ENCODE results near the gene COLEC11. TPM values are rescaled to one million over a fixed set of nuclear protein-coding genes. Genes with fewer than 3 reads are reported as not detected.

The COLEC11 gene
- polyA plus RNA-seq, 3 donors, result 1.5 to 3.0 (median 1.7) TPM

GRCh38 chr2:3643371-3644245, 48.7 kb downstream of the COLEC11 start:
- DNase-seq (ENCODE audit: extremely low read depth in 1 of 11, low read depth in 9 of 11, low spot score in 4 of 11), result no peak

- no peak for DNase-seq (ENCODE audit: extremely low read depth in 1 of 11, low read depth in 9 of 11, low spot score in 4 of 11)
These were observed 49.3 kb downstream of the COLEC11 start for GRCh38 chr2:3644246-3644525.

- no peak for DNase-seq (ENCODE audit: extremely low read depth in 1 of 11, low read depth in 9 of 11, low spot score in 4 of 11)
These were observed 50.1 kb downstream of the COLEC11 start for GRCh38 chr2:3644891-3645605.

- no peak for DNase-seq (ENCODE audit: extremely low read depth in 1 of 11, low read depth in 9 of 11, low spot score in 4 of 11)
These were observed 51.0 kb downstream of the COLEC11 start for GRCh38 chr2:3645745-3646389.

GRCh38 chr2:3646446-3646845, 51.5 kb downstream of the COLEC11 start:
- DNase-seq (ENCODE audit: extremely low read depth in 1 of 11, low read depth in 9 of 11, low spot score in 4 of 11), result no peak

- DNase-seq (ENCODE audit: extremely low read depth in 1 of 11, low read depth in 9 of 11, low spot score in 4 of 11), result no peak
These were observed 52.3 kb downstream of the COLEC11 start for GRCh38 chr2:3647246-3647645.

- no peak for DNase-seq (ENCODE audit: extremely low read depth in 1 of 11, low read depth in 9 of 11, low spot score in 4 of 11)
These were observed 53.1 kb downstream of the COLEC11 start for GRCh38 chr2:3647831-3648651.

GRCh38 chr2:3648652-3649177, 53.8 kb downstream of the COLEC11 start:
- no peak for DNase-seq (ENCODE audit: extremely low read depth in 1 of 11, low read depth in 9 of 11, low spot score in 4 of 11)

GRCh38 chr2:3649581-3649980, 54.7 kb downstream of the COLEC11 start:
- DNase-seq (ENCODE audit: extremely low read depth in 1 of 11, low read depth in 9 of 11, low spot score in 4 of 11), result no peak

- DNase-seq (ENCODE audit: extremely low read depth in 1 of 11, low read depth in 9 of 11, low spot score in 4 of 11), result no peak
These were observed 55.4 kb downstream of the COLEC11 start for GRCh38 chr2:3650140-3650920.

- peak in 8 of 11 donors; percentile 51 to 71 (median 65) for DNase-seq (ENCODE audit: extremely low read depth in 1 of 11, low read depth in 9 of 11, low spot score in 4 of 11)
These were observed 57.1 kb downstream of the COLEC11 start for GRCh38 chr2:3651691-3652648.

GRCh38 chr2:3652896-3653625, 58.1 kb downstream of the COLEC11 start:
- DNase-seq (ENCODE audit: extremely low read depth in 1 of 11, low read depth in 9 of 11, low spot score in 4 of 11), result no peak

GRCh38 chr2:3654011-3654410, 59.1 kb downstream of the COLEC11 start:
- no peak for DNase-seq (ENCODE audit: extremely low read depth in 1 of 11, low read depth in 9 of 11, low spot score in 4 of 11)

GRCh38 chr2:3654531-3655225, 59.8 kb downstream of the COLEC11 start:
- DNase-seq (ENCODE audit: extremely low read depth in 1 of 11, low read depth in 9 of 11, low spot score in 4 of 11), result no peak

GRCh38 chr2:3655871-3656761, 61.2 kb downstream of the COLEC11 start:
- DNase-seq (ENCODE audit: extremely low read depth in 1 of 11, low read depth in 9 of 11, low spot score in 4 of 11), result no peak
